Choroid plexus epithelial cell (primary cell): ENCODE measurements around the gene CIT.

Experiments
- DNase-seq: peaks from one replicate; pipeline ENCODE4 v3.0.0-alpha.2; 2010; ENCODE audit warnings: low read depth
- H3K4me3 ChIP-seq: 2 replicates; pipeline ENCODE4 v1.5.1; 2011; ENCODE audit warnings: low read depth, mild to moderate bottlenecking, control low read depth, low read length, moderate library complexity
- TF ChIP-seq, protein P1 (sequence below): conservative IDR thresholded peaks from 2 replicates; pipeline ENCODE4 v1.5.1; 2011; ENCODE audit warnings: low read depth, mild to moderate bottlenecking, control low read depth, inconsistent platforms, low read length, moderate library complexity

The CIT gene

DNA sequence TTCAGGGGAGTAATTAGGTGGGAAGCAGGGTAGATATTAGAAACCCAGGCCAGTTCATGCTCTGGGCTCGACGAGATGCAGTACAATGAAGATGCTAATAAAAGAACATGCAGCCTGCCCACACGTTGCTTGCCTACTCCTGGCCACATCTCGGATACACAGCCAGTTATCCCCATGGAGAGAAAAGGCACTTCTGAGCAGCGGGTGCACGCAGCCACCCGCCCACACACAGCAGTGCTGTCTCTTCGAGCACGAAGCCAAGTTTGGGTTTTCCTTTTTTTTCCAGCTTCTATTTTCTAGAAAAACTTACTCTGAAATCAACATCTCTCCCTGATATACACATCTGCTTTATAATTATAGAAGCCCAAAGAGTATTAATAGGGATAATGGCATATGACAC is 85.7 kb downstream of the CIT start:
- TF ChIP-seq, protein P1, sequence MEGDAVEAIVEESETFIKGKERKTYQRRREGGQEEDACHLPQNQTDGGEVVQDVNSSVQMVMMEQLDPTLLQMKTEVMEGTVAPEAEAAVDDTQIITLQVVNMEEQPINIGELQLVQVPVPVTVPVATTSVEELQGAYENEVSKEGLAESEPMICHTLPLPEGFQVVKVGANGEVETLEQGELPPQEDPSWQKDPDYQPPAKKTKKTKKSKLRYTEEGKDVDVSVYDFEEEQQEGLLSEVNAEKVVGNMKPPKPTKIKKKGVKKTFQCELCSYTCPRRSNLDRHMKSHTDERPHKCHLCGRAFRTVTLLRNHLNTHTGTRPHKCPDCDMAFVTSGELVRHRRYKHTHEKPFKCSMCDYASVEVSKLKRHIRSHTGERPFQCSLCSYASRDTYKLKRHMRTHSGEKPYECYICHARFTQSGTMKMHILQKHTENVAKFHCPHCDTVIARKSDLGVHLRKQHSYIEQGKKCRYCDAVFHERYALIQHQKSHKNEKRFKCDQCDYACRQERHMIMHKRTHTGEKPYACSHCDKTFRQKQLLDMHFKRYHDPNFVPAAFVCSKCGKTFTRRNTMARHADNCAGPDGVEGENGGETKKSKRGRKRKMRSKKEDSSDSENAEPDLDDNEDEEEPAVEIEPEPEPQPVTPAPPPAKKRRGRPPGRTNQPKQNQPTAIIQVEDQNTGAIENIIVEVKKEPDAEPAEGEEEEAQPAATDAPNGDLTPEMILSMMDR, result no peak
- no peak for DNase-seq
- H3K4me3 ChIP-seq, result no peak overlapping the region

DNA sequence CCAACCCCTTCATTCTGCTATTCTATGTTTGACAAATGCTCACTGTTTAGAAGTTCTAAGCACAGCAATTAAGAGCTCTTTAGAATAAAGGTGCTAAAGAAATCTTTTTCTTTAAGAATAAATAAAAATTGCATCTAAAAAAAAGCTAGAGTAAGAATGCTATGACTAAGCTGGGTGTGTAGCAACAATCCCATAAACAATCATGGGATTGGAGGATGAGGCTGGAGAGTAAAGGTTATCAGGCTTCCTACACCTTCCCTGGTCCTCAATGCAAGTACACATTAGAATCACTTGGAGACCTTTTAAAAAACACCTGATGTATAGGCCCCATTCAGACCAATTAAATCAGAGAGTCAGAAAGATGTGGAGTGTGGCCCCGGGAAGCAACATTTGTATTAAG is 88.3 kb downstream of the CIT start:
- H3K4me3 ChIP-seq, result no peak overlapping the region
- DNase-seq, result peak; percentile 20

DNA sequence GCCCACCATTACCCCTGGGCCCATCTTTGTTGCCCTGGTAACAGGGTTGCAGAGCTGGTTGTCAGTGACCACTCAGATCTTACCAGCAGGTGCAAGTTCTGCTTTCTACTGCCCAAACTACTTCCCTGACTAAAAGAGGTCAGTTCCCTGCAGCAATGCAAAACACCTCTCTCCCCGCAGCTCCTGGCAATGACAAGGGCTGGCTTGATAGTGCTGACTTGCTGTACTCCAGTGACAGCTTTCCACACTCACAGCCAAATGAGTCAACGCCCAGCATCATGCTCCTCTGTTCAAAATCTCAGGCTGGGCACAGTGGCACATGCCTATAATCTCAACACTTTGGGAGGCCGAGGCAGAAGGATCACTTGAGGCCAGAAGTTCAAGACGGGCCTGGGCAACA is 90.6 kb downstream of the CIT start:
- no peak overlapping the region for H3K4me3 ChIP-seq
- TF ChIP-seq, protein P1, result no peak
- DNase-seq, result no peak

More for the DNA sequence above, 88.3 kb downstream of the CIT start:
- TF ChIP-seq, protein P1, result no peak

DNA sequence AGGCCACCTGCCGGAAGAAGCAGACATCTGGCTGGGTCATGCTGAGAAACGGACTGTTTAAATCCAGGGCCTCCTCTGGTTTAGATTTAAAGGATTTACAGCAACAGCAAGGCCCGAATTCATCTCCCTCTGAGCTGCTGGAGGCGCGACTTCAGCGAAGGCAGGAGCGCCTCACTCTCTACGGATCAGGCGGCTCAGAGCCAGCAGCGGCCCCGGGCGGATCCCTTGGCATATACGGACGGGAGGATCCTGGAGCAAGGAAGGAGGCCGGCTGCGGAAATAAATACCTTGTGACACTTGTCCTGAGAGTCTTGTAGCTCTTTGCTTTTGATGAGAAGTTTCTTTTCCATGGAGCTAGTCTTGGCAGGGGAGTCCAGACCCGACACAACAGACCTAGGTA is 92.4 kb downstream of the CIT start:
- TF ChIP-seq, protein P1, result no peak
- no peak for DNase-seq

DNA sequence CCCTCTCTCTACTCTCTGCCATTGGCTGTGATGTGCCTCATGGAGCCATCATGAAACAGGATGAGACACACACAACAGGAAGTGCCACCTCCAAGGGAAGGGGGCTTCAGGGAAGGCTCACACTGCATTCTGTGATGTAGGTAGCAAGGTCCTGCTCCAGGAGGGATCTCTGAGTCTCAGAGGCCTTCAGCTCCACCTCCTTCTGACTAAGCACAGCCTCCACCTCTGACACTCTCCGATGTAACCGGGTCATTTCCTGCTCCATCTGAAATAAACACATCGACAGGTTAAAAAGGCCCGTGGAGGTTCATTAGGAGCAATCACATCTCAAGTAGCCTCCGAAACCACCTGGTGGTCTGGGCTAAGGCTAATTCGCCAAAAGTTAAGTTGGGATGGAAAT is 93.3 kb downstream of the CIT start:
- H3K4me3 ChIP-seq, result no peak overlapping the region
- no peak for DNase-seq
- TF ChIP-seq, protein P1, result no peak

More for the DNA sequence above, 92.4 kb downstream of the CIT start:
- H3K4me3 ChIP-seq, result no peak overlapping the region

DNA sequence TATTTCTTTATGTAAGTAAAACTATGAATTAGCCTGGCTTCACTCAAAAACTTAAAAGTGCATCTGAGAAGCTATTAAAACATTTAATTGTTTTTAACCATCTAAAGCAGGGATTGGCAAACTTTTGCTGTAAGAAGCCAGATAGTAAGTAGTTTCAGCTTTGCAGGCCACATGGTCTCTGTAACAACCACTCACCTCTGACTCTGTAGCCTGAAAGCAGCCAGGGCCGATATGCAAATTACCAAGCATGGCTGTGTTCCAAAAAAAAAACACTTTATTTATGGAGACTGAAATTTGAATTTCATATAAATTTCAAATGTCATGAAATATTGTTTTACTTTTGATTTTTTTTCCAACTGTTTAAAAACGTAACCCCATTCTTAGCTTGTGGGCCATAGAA is 95.3 kb downstream of the CIT start:
- H3K4me3 ChIP-seq, result no peak overlapping the region
- TF ChIP-seq, protein P1, result no peak
- DNase-seq, result no peak

DNA sequence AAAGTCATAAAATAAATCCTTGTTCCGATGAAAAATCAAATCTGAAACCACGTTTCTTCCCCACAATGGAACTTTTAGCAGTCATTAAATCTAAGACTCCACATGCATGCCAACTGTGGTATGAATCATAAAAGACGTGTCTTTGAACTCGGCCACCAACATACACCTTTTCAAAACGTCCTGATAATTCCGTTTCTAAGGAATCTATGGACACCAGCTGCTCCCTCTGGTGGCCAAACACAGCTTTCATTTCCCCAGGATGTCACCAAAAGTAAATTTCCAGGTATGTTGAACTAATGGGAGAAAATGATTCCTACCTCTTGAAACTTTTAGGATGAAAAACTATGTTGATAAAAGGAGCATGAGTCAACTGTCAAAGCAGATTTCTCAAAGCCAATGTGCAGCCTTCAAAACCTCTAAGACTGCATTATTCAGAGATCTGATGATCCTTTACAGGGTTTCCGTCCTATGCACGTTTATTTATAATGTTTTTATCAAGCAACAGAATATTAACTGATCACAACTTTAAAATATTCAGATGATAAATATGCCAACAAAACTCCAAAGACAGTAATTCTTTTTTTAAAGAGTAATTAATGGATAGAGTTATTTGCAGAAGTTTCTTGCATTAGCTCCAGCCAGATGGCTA is 96.2 kb downstream of the CIT start:
- peak; percentile 69 for DNase-seq
- TF ChIP-seq, protein P1, result peak; percentile 89
- peak overlapping the region; percentile 35 for H3K4me3 ChIP-seq
